ENCODE data around the gene TXNDC2.

Gene TXNDC2

DNA sequence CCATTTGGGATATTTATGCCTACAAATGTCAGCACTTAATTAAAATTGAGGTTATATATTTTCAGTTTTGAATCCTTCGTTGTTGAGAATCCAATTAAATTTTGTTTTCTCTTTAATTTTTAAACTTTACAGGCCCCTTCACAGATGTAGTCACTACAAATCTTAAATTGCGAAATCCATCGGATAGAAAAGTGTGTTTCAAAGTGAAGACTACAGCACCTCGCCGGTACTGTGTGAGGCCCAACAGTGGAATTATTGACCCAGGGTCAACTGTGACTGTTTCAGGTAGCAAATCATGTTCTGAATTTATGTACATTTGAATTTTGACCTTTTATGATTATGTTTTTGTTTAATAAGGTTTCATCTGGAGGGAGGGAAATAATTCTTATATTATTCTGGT, 45.9 kb downstream of the TXNDC2 start:
- no peak for DNase-seq (ENCODE audit: low read depth)

DNA sequence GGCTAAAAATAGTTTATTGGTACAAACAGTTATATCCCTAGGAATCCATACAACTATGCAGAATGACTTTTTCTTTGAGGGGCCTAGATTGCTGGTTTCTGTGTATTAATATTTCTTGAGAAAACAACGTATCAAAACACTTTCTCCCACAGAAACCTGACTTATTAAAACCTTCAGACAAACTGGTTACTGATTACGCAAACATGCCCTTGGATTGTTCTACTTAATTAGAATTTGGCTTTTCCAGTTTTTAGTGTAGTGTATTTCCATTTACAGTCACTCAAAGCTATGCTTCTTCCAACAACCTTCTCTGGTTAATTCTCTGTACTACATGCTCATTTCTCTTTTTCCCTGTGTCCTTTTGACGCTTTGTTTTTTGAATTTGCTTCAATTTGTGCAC, 48.1 kb downstream of the TXNDC2 start:
- no peak for DNase-seq (ENCODE audit: low read depth)

DNA sequence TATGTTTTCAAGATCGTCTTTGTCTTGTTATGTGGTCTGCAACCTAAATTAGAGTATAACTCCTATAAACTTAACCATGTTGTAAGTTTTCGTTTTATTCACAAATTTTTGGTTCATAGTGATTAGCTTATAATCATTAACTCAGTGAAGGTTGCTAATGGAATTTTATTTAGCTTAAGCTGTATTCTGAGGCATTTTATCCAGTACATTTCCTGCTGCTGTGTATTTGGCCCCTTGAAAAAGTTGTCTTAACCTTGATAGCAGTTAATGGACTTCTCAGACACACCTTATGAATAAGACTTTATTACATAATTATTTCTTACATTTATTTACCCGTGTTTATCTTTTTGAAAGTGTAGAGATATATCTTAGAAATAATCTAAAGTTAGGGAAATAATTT, 48.5 kb downstream of the TXNDC2 start:
- DNase-seq (ENCODE audit: low read depth), result no peak
